Measurements from ENCODE around the gene ATAT1. TPM values are rescaled to one million over a fixed set of nuclear protein-coding genes. Genes with fewer than 3 reads are reported as not detected.

The ATAT1 gene
- total RNA-seq, 2 donors from 2014 or later: 11.5 to 15.9 TPM

DNA sequence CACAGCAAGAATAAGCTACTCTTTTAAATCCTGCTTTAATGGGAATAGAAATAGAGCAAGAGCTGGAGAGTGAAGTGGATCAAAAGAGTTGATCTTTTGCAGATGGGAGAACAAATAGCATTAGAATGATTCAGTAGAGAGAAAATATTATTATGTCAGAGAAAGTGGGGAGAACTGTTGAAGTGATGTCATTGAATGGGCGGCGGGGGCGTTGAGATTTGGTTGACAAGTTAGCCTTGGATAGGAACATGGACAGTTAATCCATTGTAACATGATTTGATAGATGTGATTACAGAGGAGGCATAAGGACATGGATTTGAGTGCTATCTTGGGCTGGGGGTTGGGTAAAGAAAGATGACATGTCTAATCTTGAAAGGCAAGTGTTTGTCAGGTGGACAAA is 9.2 kb downstream of the ATAT1 start:
- no peak overlapping the region for H3K9ac ChIP-seq (ENCODE audit: low read depth in 2 of 2, low read length in 2 of 2)
- H3K4me1 ChIP-seq: no peaks in the 10 kb centered on the region
- intact Hi-C loops (cut with DNase I): no loop called here
- no peak overlapping the region for H3K27ac ChIP-seq
- TF ChIP-seq, protein P1, sequence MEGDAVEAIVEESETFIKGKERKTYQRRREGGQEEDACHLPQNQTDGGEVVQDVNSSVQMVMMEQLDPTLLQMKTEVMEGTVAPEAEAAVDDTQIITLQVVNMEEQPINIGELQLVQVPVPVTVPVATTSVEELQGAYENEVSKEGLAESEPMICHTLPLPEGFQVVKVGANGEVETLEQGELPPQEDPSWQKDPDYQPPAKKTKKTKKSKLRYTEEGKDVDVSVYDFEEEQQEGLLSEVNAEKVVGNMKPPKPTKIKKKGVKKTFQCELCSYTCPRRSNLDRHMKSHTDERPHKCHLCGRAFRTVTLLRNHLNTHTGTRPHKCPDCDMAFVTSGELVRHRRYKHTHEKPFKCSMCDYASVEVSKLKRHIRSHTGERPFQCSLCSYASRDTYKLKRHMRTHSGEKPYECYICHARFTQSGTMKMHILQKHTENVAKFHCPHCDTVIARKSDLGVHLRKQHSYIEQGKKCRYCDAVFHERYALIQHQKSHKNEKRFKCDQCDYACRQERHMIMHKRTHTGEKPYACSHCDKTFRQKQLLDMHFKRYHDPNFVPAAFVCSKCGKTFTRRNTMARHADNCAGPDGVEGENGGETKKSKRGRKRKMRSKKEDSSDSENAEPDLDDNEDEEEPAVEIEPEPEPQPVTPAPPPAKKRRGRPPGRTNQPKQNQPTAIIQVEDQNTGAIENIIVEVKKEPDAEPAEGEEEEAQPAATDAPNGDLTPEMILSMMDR (IDR thresholded peaks at IDR 0.05): no peak
- H3K9me3 ChIP-seq: no peaks in the 10 kb centered on the region
- H3K36me3 ChIP-seq: no peaks in the 10 kb centered on the region
- DNase-seq: no peak
- H3K27me3 ChIP-seq: no peaks in the 10 kb centered on the region
- no peak overlapping the region for H3K4me3 ChIP-seq

DNA sequence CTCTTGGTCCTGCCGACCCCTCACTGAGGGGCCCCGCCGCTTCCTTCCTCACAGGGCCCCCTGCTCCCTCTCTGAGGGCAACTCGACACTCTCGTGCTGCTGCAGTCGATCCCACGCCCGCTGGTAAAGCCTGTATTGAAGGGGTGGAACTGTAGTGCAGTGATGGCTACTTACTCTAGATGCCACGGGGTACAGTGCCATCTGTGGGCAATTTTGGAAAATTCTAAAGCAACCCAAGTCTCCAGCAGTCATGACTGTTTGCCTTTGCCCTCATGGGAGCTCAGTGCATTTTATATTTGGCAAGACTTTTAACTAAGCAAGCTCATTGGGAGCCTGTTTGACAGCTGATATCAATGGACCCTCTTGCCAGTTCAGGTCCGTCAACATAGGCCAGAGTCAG is 13.8 kb downstream of the ATAT1 start:
- no peak overlapping the region for H3K27ac ChIP-seq
- intact Hi-C loops (cut with DNase I): no loop called here

DNA sequence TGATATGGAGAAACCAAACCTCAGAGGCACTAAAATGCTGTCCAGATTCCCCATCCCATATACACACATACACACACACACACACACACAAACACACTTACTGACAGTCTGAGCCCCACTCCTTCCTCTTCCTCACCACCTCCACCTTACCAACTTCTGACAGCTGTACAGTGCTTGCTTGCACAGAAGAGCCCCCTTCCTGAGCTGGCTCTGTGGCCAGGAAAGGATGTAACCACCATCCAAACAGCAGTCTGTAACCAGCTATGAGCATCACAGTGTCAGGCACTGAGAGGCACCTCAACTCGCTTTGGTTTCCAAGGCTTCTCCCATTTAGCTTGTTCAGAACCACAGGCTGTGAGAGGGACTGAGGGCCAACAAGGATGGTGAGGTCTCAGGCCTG is 14.4 kb downstream of the ATAT1 start:
- TF ChIP-seq, protein P1 (IDR thresholded peaks at IDR 0.05): no peak
- peaks cover 4% of the 10 kb centered on the region for H3K36me3 ChIP-seq
- intact Hi-C loops (cut with DNase I): no loop called here

More for the DNA sequence above, 13.8 kb downstream of the ATAT1 start:
- Histone ChIP-seq H3K27me3 (no peaks in the 10 kb centered on the region), H3K4me1 (peaks cover 6% of the 10 kb centered on the region), H3K36me3 (peaks cover 4% of the 10 kb centered on the region), H3K9me3 (no peaks in the 10 kb centered on the region), H3K9ac (ENCODE audit: low read depth in 2 of 2, low read length in 2 of 2) (no peak overlapping the region), H3K4me3 (no peak overlapping the region)
- TF ChIP-seq, protein P1 (IDR thresholded peaks at IDR 0.05): no peak
- DNase-seq: no peak

DNA sequence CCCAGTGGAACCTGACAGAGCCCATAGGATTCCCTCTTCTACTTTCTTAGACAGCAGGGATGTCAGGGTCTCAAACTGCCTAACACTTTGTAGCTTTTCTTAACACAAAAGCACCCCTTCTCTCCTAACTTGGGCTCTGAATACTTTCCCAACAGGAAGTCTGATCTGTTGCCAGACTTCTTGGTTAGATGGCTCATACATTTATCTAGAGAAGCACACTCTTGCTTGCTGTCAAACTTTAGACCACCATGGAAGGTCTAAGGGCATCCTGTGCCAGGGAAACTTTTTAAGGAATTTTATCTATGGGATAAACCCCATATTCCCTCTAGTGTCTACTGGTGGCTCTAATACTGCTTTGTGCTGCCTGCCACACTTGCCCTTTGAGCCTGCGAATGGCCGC is 17.0 kb downstream of the ATAT1 start:
- Histone ChIP-seq H3K9me3 (no peaks in the 10 kb centered on the region), H3K9ac (ENCODE audit: low read depth in 2 of 2, low read length in 2 of 2) (no peak overlapping the region), H3K4me1 (peaks cover 6% of the 10 kb centered on the region), H3K27ac (no peak overlapping the region), H3K27me3 (no peaks in the 10 kb centered on the region), H3K36me3 (peaks cover 4% of the 10 kb centered on the region), H3K4me3 (no peak overlapping the region)
- TF ChIP-seq, protein P1 (IDR thresholded peaks at IDR 0.05): no peak
- DNase-seq: no peak
- intact Hi-C loops (cut with DNase I): no loop called here

More for the DNA sequence above, 14.4 kb downstream of the ATAT1 start:
- H3K9me3 ChIP-seq: no peaks in the 10 kb centered on the region
- no peaks in the 10 kb centered on the region for H3K27me3 ChIP-seq
- no peak for DNase-seq
- no peak overlapping the region for H3K4me3 ChIP-seq
- H3K9ac ChIP-seq (ENCODE audit: low read depth in 2 of 2, low read length in 2 of 2): no peak overlapping the region
- H3K4me1 ChIP-seq: peaks cover 6% of the 10 kb centered on the region
- no peak overlapping the region for H3K27ac ChIP-seq

DNA sequence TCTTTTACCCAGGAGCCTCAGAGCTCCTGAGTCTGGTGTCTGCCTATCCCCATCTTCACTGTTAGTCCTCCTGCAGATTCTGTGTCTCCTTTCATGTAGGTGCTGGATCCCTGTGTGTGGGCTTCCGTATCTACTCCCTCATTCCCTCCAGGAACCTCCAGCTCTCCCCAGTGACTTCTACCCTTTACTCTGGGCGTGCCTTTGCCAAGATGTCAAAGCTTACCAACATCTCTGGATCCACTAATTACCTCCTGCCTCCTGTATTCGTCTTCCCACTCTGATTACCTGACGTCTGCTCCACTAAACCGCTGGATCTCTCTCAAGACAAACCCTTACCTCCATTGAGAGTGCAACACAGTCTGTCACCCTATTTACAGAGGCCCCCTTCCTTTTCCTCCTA is 18.1 kb downstream of the ATAT1 start:
- Histone ChIP-seq H3K36me3 (peaks cover 4% of the 10 kb centered on the region), H3K27me3 (no peaks in the 10 kb centered on the region), H3K4me1 (peaks cover 10% of the 10 kb centered on the region), H3K9me3 (no peaks in the 10 kb centered on the region), H3K9ac (ENCODE audit: low read depth in 2 of 2, low read length in 2 of 2) (peak overlapping the region in 1 of 2 donors; percentile 54), H3K27ac (no peak overlapping the region), H3K4me3 (no peak overlapping the region)
- intact Hi-C loops (cut with DNase I): no loop called here
- no peak for DNase-seq
- TF ChIP-seq, protein P1 (IDR thresholded peaks at IDR 0.05): no peak
